GM18502 (cell line): ENCODE data around the gene PPP1R3C.

Source experiments
- ATAC-seq: cut with Tn5 transposase; IDR thresholded peaks from one replicate; pipeline ENCODE4 v1.9.1; 2021; ENCODE audit warnings: mild to moderate bottlenecking; ENCODE audit not compliant: unreplicated experiment, poor library complexity

Gene PPP1R3C

GRCh38 chr10:91632671-91633550 is at the start of gene PPP1R3C:
Gene PPP1R3C (minus strand): TSS chr10:91633071. CDS start chr10:91632969, 102 bp downstream.
- peak; percentile 74 for ATAC-seq

- ATAC-seq: no peak
Measured at GRCh38 chr10:91681361-91682276, 48.7 kb upstream of the PPP1R3C start.

GRCh38 chr10:91680487-91680886 is 47.6 kb upstream of the PPP1R3C start:
- ATAC-seq: no peak

GRCh38 chr10:91679296-91679695 is 46.4 kb upstream of the PPP1R3C start:
- no peak for ATAC-seq

DNA sequence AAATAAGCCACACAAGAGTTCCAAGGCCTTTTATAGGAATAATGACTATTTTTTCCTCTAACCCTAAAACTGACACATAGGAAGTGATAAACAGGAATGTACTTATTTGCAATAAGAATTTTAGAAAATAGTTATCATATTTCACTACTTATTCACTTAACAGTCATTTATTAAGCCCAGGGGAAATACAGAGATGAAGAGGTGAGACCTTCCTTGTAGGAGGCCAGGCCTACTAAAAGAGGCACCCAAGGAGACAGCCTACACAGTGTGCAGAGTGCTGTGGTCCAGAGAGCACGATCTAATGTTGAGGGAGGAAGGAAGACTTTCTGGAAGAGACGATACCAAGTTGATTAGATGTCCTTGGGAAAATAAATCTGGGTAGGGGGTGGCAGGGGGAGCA is 45.0 kb upstream of the PPP1R3C start:
- no peak for ATAC-seq

DNA sequence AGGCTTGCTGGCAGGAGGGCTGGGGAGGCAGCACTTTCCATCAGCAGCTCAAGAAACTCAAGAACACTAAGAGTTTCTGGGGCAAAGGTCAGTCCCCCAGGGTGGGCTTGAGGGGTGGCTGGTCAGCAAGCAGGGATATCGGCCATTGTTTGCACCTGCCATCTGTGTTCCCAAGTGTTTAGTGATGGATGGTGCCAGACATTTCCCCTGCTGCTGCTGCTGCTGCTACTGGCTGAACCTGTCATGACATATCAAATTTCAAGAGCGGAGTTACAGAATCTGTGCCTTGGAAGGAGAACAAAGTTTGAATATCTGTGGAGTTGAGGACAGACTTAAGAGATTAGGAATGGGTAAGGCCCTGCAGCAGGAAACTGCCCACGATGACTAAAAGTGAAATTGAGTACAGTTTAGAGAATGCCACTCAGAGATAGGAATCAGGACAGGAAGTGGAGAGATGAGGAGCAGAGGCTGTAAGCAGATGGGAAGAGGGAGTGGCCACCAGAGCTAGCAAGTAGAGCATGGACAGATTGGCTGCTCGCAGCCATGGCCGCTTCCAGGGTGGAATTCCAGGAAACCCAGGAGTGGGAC is 39.2 kb upstream of the PPP1R3C start:
- no peak for ATAC-seq

DNA sequence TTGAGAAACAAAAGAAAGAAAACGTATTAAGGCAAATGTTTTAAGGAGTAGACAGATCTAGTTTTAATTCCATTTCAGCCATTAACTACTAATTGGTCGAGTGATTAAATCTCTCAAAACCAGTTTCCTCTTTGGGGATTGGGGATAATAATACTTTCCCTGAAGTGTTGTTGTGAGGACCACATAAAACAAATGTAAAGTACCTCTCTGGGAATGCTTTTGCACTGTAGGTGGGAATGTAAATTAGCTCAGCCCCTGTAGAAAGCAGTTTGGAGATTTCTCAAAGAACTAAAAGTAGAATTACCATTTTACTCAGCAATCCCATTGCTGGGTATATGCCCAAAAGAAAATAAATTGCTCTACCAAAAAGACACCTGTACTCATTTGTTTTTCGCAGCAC is 36.0 kb upstream of the PPP1R3C start:
- no peak for ATAC-seq

GRCh38 chr10:91665842-91666241 is 33.0 kb upstream of the PPP1R3C start:
- no peak for ATAC-seq

- ATAC-seq: no peak
Measured at GRCh38 chr10:91664426-91664825, 31.6 kb upstream of the PPP1R3C start.

DNA sequence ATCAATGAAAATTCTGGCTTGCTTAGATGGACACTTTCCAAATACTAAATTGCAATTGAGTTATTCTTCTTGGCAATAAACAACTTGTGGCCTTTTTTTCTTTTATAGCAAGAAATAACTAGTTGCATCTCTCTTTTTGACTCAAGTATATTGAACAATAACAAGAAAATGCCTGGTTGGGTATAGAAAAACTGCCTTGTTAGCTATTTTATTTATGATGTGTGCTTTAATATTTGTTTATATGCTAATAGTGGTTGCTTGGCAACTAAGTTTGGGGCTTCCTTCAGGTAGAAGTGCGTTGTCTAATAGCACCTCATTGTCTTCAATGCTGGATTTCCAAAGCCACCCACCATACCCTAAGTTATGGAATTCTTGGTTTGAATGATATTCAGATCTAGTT is 30.1 kb upstream of the PPP1R3C start:
- ATAC-seq: no peak

DNA sequence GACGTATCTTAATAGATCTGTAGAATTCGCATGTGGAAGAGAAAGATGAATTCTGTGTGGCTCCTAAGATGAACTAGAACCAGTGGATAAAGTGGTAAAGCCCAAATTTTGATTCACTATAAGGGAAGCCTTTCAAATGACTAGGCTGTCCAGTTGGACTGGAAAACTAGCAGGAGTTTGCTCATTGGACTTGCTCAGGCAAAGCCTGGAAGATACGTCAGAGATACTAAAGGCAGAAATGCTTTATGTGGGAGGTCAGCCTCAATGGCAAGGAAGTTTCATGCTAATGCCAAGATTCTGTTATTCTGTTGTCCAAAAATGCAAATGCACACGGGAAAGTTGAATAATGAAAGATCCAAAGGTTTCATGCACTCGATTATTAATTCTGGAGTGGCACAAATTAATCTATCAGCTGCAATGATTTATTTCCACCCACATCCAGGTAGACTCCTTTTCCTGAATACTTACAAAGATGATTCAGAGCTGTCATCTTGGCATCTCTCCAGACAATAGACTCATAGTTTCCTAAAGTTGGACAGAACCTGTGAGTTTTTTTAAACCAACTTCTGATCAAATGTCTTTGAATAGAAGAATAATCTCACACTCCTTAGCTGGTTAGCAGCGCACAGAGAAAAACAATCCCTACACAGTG is 20.5 kb upstream of the PPP1R3C start:
- no peak for ATAC-seq

GRCh38 chr10:91652364-91652763 is 19.5 kb upstream of the PPP1R3C start:
- no peak for ATAC-seq

DNA sequence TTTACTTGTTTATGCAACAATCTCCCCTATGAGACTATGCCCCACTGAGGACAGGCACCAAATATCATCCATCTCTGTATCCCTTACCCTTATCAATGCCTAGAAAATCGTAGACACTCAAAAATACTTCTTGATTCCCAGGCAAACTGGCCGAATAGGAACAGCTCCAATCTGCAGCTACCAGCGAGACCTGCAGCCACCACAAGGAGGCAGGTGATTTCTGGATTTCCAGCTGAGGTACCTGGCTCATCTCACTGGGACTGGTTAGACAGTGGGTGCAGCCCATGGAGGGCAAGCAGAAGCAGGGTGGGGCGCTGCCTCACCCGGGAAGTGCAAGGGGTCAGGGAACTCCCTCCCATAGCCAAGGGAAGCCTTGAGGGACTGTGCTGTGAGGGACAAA is 10.8 kb upstream of the PPP1R3C start:
- ATAC-seq: no peak

- no peak for ATAC-seq
Measured at GRCh38 chr10:91642831-91643692, 10.2 kb upstream of the PPP1R3C start.

- ATAC-seq: no peak
Measured at GRCh38 chr10:91636892-91637291, 4.0 kb upstream of the PPP1R3C start.

DNA sequence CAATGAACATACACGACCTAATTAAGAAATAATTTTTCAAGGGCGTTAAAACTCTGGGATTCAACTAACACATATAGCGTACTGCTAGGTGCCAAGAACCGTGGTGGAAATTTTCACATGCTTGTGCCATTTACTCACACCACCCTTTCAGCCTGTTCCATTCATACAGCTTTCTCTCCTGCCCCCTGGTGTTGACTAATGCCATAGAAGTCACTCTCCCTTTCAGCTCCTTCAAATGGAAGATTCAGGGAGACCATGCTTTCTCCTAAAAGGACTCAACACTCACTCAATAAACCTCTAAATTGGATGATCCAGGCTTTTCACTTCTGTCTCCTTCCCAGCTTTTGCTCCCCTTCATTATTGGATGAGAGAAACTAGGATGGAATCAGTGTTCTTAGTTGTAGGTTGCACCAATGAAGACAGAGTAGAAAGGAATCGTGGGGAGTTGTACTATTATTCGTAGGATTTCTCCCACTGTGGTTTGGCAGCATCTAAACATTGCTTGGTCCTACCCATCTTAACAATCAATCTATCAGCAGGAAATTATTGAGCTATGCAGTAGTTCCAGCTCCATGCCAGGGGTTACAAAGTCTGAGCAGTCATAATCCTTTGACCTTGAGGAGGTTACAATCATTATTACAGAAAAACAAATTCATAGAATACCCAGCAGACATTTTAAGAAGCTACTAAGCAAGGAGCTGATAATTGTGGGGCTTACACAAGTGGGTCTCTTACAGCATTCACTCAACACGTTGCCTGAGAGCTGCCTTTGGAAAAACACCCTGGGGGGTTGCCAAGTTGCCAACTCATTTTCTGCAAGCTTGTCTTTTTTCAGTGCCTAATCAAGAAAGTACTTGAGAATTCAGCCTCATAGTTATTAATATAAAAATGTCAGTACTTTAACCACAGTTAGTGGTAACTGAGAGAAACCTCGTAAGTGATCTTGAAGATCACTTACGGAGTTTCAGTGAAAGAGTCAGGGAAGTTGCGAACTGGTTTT is 2.8 kb upstream of the PPP1R3C start:
- ATAC-seq: peak; percentile 52

DNA sequence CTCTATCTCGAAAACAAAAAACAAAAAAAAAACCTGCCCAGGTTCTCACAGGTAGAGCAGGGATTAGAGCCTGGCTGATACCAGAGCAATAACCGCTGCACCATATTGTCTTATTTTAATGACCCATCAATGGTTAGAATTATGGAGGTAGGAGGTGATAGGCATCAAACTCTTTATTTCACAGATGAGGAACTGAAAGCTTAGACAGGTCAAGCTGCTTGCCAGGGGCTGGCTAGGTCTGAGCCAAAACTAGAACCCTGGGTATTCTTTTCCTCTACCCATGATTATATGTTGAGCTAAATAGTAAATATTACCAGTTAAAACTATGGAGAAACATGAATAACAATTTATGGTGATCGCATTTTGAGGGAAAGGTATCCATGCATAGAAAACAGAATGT is 2.0 kb upstream of the PPP1R3C start:
- ATAC-seq: no peak

DNA sequence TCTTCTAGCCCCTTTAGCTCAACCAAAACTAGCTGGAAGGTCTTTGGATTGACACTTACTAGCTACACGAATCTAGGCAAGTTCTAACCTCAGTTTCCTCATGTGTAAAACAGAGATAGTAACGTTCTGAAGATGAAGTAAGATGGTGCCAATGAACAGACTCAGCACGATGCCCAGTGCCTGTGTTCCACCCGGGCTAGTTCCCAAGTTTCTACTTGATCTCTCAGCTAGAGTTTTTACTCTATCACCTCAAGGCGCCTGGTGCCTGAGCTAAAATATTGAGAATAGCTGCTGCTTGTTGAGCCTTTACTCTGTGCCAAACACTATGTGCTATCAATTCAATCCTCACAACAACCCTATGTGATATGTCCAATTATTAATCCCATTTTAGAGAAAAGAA is 1.4 kb upstream of the PPP1R3C start:
- no peak for ATAC-seq
